Suprapubic skin (tissue), 3 donors: ENCODE measurements around the gene KIAA0513.

Experiments used
- CTCF ChIP-seq, 2 donors: fragments of 200-600 bp in 1 of 2; fragments of 450-650 bp in 1 of 2; sonication (generic) in 1 of 2; IDR thresholded peaks; one replicate each; pipeline ENCODE4 v1.5.1; 2016 to 2019; ENCODE audit warnings: antibody characterized with exemption in 2 of 2, mild to moderate bottlenecking in 1 of 2, moderate library complexity in 1 of 2
- EP300 ChIP-seq: sonication (generic); formaldehyde crosslinking; IDR thresholded peaks from one replicate; pipeline ENCODE4 v1.6.1; 2017; ENCODE audit warnings: antibody characterized with exemption
- POLR2A ChIP-seq, 2 donors: fragments of 450-650 bp; IDR thresholded peaks; one replicate each; pipeline ENCODE4 v1.6.1; 2017; ENCODE audit warnings: antibody characterized with exemption in 2 of 2, mild to moderate bottlenecking in 2 of 2, moderate library complexity in 2 of 2

DNA sequence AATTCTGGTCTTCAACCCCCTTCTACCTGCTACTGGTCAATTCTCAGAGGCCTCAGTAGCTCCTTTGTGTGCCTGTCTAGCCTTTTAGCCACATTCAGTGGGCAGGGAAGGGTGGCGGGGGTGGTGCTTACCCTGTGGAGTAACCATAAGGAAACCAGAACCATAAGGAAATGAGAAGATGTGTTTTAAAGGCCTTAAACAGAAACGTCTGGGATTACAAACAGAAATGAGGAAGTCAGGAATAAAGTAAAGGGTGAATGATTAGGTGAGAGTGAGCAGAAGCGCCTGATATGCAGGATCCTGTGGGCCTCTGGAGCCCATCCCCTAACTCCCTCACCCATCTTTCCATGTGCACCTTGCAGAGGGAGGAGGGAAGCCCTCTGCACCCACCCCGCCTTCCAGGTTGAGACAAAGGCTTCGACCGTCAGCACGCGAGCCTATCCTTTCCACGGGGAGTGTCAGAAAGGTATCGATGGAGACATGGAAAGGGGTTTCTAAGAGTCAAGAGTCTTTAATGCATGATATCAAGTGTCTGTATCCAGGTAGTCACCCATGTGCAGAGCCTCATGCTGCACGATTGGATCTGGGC lies 20.4 kb downstream of the KIAA0513 start:
- TF ChIP-seq CTCF (IDR thresholded peaks at IDR 0.05) (no peak), EP300 (no peak), POLR2A (IDR thresholded peaks at IDR 0.05) (no peak)
